Natural killer cell (primary cell): Measurements from ENCODE around the gene EED. TPM values are rescaled to one million over a fixed set of nuclear protein-coding genes. Genes with fewer than 3 reads are reported as not detected.

ENCODE experiments used
- ATAC-seq, 3 donors: fragments of 150-1000 bp in 2 of 3; fragments of 200-7000 bp in 1 of 3; cut with Tn5 transposase; 1 replicate in 1 of 3; 2 replicates in 2 of 3; pipeline ENCODE4 v1.10.0; 2021; ENCODE audit warnings: mild to moderate bottlenecking in 2 of 3, moderate library complexity in 2 of 3
- DNase-seq, 2 donors: peaks; one replicate each; pipeline versions ENCODE4 v3.0.0 to v3.0.0-alpha.2; 2013 to 2021; ENCODE audit warnings: mixed read lengths in 1 of 2
- H3K27ac ChIP-seq: one replicate; pipeline ENCODE4 v1.5.1; 2013; ENCODE audit warnings: mild to moderate bottlenecking, low read length
- H3K27me3 ChIP-seq: one replicate; pipeline ENCODE4 v1.6.1; 2013; ENCODE audit warnings: low read length; ENCODE audit not compliant: control insufficient read depth, insufficient read depth
- H3K36me3 ChIP-seq: one replicate; pipeline ENCODE4 v1.6.1; 2013; ENCODE audit warnings: low read length; ENCODE audit not compliant: control insufficient read depth, insufficient read depth
- H3K4me1 ChIP-seq: one replicate; pipeline ENCODE4 v1.6.1; 2013; ENCODE audit warnings: low read length; ENCODE audit not compliant: control insufficient read depth, insufficient read depth
- H3K4me3 ChIP-seq: one replicate; pipeline ENCODE4 v1.5.1; 2013; ENCODE audit warnings: low read length
- H3K9me3 ChIP-seq: one replicate; pipeline ENCODE4 v1.6.1; 2013; ENCODE audit warnings: low read length; ENCODE audit not compliant: control insufficient read depth, insufficient read depth
- H3K27ac Mint-ChIP-seq, 2 donors: one replicate each; pipeline ENCODE4 v1.8.0; 2022; ENCODE audit warnings: mild to moderate bottlenecking in 2 of 2, mixed read lengths in 2 of 2, moderate library complexity in 1 of 2
- H3K27me3 Mint-ChIP-seq, 2 donors: one replicate each; pipeline ENCODE4 v1.8.0; 2022; ENCODE audit warnings: low read depth in 2 of 2, mixed read lengths in 2 of 2
- H3K36me3 Mint-ChIP-seq: one replicate; pipeline ENCODE4 v1.8.0; 2022; ENCODE audit warnings: mixed read lengths
- H3K4me1 Mint-ChIP-seq, 2 donors: one replicate each; pipeline ENCODE4 v1.8.0; 2022; ENCODE audit warnings: mixed read lengths in 2 of 2
- H3K4me3 Mint-ChIP-seq: one replicate; pipeline ENCODE4 v1.8.0; 2022; ENCODE audit warnings: mild to moderate bottlenecking, moderate library complexity, mixed read lengths
- H3K9me3 Mint-ChIP-seq, 2 donors: one replicate each; pipeline ENCODE4 v1.8.0; 2022; ENCODE audit warnings: mixed read lengths in 2 of 2
- WGBS: methylation state at CpG from one replicate; pipeline ENCODE4 v1.1.7; 2013; ENCODE audit warnings: missing lambda C conversion rate; ENCODE audit not compliant: insufficient coverage; 5-methylcytosine and 5-hydroxymethylcytosine counted together
- intact Hi-C: fragments of 100-400 bp; cut with micrococcal nuclease; formaldehyde crosslinking; loops from one replicate; pipeline ENCODE4 v1.14.2; 2022
- total RNA-seq, 4 donors: library from RNA; stranded (reverse); fragments of 120-200 nt in 1 of 4; gene quantifications; one replicate each; pipeline versions ENCODE4 v1.2.3 to v1.2.4, GENCODE V29; 2013 to 2022
- TF ChIP-seq, protein P1 (sequence below): fragments of 200-600 bp; IDR thresholded peaks from one replicate; pipeline ENCODE4 v1.8.0; 2022; ENCODE audit warnings: antibody characterized with exemption

Gene EED
- total RNA-seq, 3 donors from 2014 or later (not counting 1 experiment from before 2014, with no cell fraction given): 26.0 to 36.9 (median 34.0) TPM

GRCh38 chr11:86265194-86265593 lies 20.6 kb downstream of the EED start:
- no peak overlapping the region for H3K4me3 Mint-ChIP-seq
- H3K36me3 ChIP-seq: peaks cover 40% of the 10 kb centered on the region
- no peak overlapping the region for H3K4me3 ChIP-seq
- DNase-seq: no peak
- ATAC-seq: no peak
- H3K4me1 ChIP-seq: no peaks in the 10 kb centered on the region
- no peak overlapping the region for H3K27ac Mint-ChIP-seq
- no peaks in the 10 kb centered on the region for H3K9me3 ChIP-seq
- TF ChIP-seq, protein P1, sequence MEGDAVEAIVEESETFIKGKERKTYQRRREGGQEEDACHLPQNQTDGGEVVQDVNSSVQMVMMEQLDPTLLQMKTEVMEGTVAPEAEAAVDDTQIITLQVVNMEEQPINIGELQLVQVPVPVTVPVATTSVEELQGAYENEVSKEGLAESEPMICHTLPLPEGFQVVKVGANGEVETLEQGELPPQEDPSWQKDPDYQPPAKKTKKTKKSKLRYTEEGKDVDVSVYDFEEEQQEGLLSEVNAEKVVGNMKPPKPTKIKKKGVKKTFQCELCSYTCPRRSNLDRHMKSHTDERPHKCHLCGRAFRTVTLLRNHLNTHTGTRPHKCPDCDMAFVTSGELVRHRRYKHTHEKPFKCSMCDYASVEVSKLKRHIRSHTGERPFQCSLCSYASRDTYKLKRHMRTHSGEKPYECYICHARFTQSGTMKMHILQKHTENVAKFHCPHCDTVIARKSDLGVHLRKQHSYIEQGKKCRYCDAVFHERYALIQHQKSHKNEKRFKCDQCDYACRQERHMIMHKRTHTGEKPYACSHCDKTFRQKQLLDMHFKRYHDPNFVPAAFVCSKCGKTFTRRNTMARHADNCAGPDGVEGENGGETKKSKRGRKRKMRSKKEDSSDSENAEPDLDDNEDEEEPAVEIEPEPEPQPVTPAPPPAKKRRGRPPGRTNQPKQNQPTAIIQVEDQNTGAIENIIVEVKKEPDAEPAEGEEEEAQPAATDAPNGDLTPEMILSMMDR: no peak
- H3K4me1 Mint-ChIP-seq: peaks cover 0 to 6% of the 10 kb centered on the region in 2 donors
- peaks cover 21% of the 10 kb centered on the region for H3K36me3 Mint-ChIP-seq
- intact Hi-C loops: no loop called here
- no peaks in the 10 kb centered on the region for H3K27me3 Mint-ChIP-seq
- H3K9me3 Mint-ChIP-seq: no peaks in the 10 kb centered on the region
- no peak overlapping the region for H3K27ac ChIP-seq
- H3K27me3 ChIP-seq: no peaks in the 10 kb centered on the region

- no peaks in the 10 kb centered on the region for H3K4me1 ChIP-seq
- no peak overlapping the region for H3K4me3 ChIP-seq
- H3K36me3 ChIP-seq: peaks cover 43% of the 10 kb centered on the region
- no peak overlapping the region for H3K27ac ChIP-seq
- Mint-ChIP-seq H3K4me1 (peaks cover 5 to 14% of the 10 kb centered on the region in 2 donors), H3K36me3 (peaks cover 23% of the 10 kb centered on the region), H3K9me3 (no peaks in the 10 kb centered on the region), H3K27ac (peak overlapping the region; percentile 36 to 47), H3K4me3 (no peak overlapping the region), H3K27me3 (no peaks in the 10 kb centered on the region)
- WGBS: 71% methylated on average over 1 of the region's 1 CpG
- ATAC-seq (no peak), DNase-seq (no peak)
- H3K9me3 ChIP-seq: no peaks in the 10 kb centered on the region
- TF ChIP-seq, protein P1: no peak
- intact Hi-C loops: no loop called here
- no peaks in the 10 kb centered on the region for H3K27me3 ChIP-seq
Measured at GRCh38 chr11:86269645-86270044, 25.1 kb downstream of the EED start.

- ATAC-seq (peak in 1 of 3 donors; percentile 32), DNase-seq (peak in 1 of 2 donors; percentile 35)
- Mint-ChIP-seq H3K27ac (peak overlapping the region; percentile 22 to 64), H3K9me3 (no peaks in the 10 kb centered on the region), H3K4me3 (no peak overlapping the region), H3K27me3 (no peaks in the 10 kb centered on the region), H3K4me1 (peaks cover 16 to 20% of the 10 kb centered on the region in 2 donors), H3K36me3 (peaks cover 14% of the 10 kb centered on the region)
- Histone ChIP-seq H3K36me3 (peaks cover 53% of the 10 kb centered on the region), H3K4me1 (no peaks in the 10 kb centered on the region), H3K4me3 (no peak overlapping the region), H3K27me3 (no peaks in the 10 kb centered on the region), H3K27ac (no peak overlapping the region), H3K9me3 (no peaks in the 10 kb centered on the region)
- WGBS: 98% methylated on average over 6 of the region's 6 CpGs
- TF ChIP-seq, protein P1: peak; percentile 13
- intact Hi-C loops: no loop called here
Measured at GRCh38 chr11:86274503-86274902, 29.9 kb downstream of the EED start.

DNA sequence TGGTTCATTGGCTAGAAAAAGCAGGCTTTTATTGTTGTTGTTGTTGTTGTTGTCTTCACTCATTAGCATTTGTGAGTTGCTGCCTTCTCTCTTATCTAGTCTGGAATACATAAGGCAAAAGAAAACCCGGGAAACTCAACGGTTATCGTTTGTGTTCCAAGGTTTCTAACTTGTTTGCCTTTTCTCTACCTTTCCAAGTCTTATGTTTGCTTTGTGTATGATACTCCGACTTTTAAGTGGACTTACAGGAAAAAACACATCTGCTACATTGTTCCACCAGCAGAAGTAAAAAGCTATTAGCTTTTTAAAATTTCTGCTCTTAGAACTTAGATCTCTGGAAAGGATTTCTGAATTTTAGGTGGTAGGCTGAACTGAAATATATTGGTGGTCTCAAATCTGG lies 30.4 kb downstream of the EED start:
- ATAC-seq: no peak
- DNase-seq: no peak
- H3K4me1 Mint-ChIP-seq: peaks cover 15 to 20% of the 10 kb centered on the region in 2 donors
- H3K27ac ChIP-seq: no peak overlapping the region
- no peaks in the 10 kb centered on the region for H3K27me3 Mint-ChIP-seq
- no peaks in the 10 kb centered on the region for H3K9me3 ChIP-seq
- H3K9me3 Mint-ChIP-seq: no peaks in the 10 kb centered on the region
- TF ChIP-seq, protein P1: no peak
- intact Hi-C loops: no loop called here
- peaks cover 52% of the 10 kb centered on the region for H3K36me3 ChIP-seq
- no peaks in the 10 kb centered on the region for H3K4me1 ChIP-seq
- H3K4me3 Mint-ChIP-seq: no peak overlapping the region
- peak overlapping the region; percentile 22 to 64 for H3K27ac Mint-ChIP-seq
- 97% methylated on average over 4 of the region's 4 CpGs for WGBS
- H3K36me3 Mint-ChIP-seq: peaks cover 9% of the 10 kb centered on the region
- H3K27me3 ChIP-seq: no peaks in the 10 kb centered on the region
- H3K4me3 ChIP-seq: no peak overlapping the region
